Endodermal cell (in vitro differentiated cells): ENCODE data around the gene FRG2. TPM values are rescaled to one million over a fixed set of nuclear protein-coding genes. Genes with fewer than 3 reads are reported as not detected.

ENCODE experiments used
- DNase-seq: peaks from one replicate; pipeline ENCODE4 v3.0.0-alpha.2; 2017
- H3K27ac ChIP-seq: 2 replicates; pipeline ENCODE4 v1.5.1; 2013; ENCODE audit warnings: mild to moderate bottlenecking, low read depth, low read length, moderate library complexity
- H3K27me3 ChIP-seq: 2 replicates; pipeline ENCODE4 v1.6.1; 2013; ENCODE audit warnings: mild to moderate bottlenecking, low read length, moderate library complexity; ENCODE audit not compliant: insufficient read depth, control insufficient read depth, poor library complexity, severe bottlenecking
- H3K36me3 ChIP-seq: 2 replicates; pipeline ENCODE4 v1.7.0; 2013; ENCODE audit warnings: mild to moderate bottlenecking, low read length, moderate library complexity; ENCODE audit not compliant: control insufficient read depth, insufficient read depth
- H3K4me1 ChIP-seq: one replicate; pipeline ENCODE4 v1.7.0; 2013; ENCODE audit warnings: low read length; ENCODE audit not compliant: control insufficient read depth, insufficient read depth
- H3K4me3 ChIP-seq: 2 replicates; pipeline ENCODE4 v1.5.1; 2013; ENCODE audit warnings: mild to moderate bottlenecking, low read length, moderate library complexity
- H3K9ac ChIP-seq: 2 replicates; pipeline ENCODE4 v1.6.1; 2013; ENCODE audit warnings: mild to moderate bottlenecking, low read length, moderate library complexity; ENCODE audit not compliant: poor library complexity, severe bottlenecking; ENCODE audit errors: extremely low read depth
- H3K9me3 ChIP-seq: 2 replicates; pipeline ENCODE4 v1.6.1; 2013; ENCODE audit warnings: mild to moderate bottlenecking, low read length, moderate library complexity; ENCODE audit not compliant: control insufficient read depth
- H3K27ac Mint-ChIP-seq: 2 replicates; pipeline ENCODE4 v1.8.0; 2020; ENCODE audit warnings: mixed read lengths
- H3K27me3 Mint-ChIP-seq: 2 replicates; pipeline ENCODE4 v1.8.0; 2021; ENCODE audit warnings: mild to moderate bottlenecking, mixed read lengths; ENCODE audit not compliant: insufficient read depth
- H3K36me3 Mint-ChIP-seq: 2 replicates; pipeline ENCODE4 v1.8.0; 2020; ENCODE audit warnings: low read depth, mixed read lengths
- H3K4me1 Mint-ChIP-seq: 2 replicates; pipeline ENCODE4 v1.8.0; 2020; ENCODE audit warnings: mixed read lengths
- H3K4me3 Mint-ChIP-seq: 2 replicates; pipeline ENCODE4 v1.8.0; 2020; ENCODE audit warnings: mild to moderate bottlenecking, moderate library complexity, mixed read lengths
- H3K9me3 Mint-ChIP-seq: 2 replicates; pipeline ENCODE4 v1.8.0; 2020; ENCODE audit warnings: mild to moderate bottlenecking, mixed read lengths
- WGBS, 2 experiments: methylation state at CpG; one replicate each; pipeline versions ENCODE4 v1.1.5 to v1.1.7; 2013; ENCODE audit warnings: missing lambda C conversion rate in 2 of 2, mixed read lengths in 1 of 2; ENCODE audit not compliant: insufficient coverage in 1 of 2, insufficient read length in 1 of 2; 5-methylcytosine and 5-hydroxymethylcytosine counted together
- total RNA-seq, 2 donors: library from RNA; stranded (reverse); fragmentation: NEBNext Ultra II Directional in 1 of 2; extraction: Animal tissue kit (Norgen Biotek cat#: 25700) in 1 of 2; gene quantifications; 2 replicates in 1 of 2; 3 replicates in 1 of 2; pipeline ENCODE4 v1.2.1, GENCODE V29; 2021
- TF ChIP-seq, protein P1 (sequence below): fragments of 200-600 bp; sonication (generic); conservative IDR thresholded peaks from 2 replicates; pipeline ENCODE4 v1.5.0; 2021; ENCODE audit warnings: antibody characterized with exemption, mild to moderate bottlenecking

The FRG2 gene
- total RNA-seq, 2 donors from 2014 or later = not detected

DNA sequence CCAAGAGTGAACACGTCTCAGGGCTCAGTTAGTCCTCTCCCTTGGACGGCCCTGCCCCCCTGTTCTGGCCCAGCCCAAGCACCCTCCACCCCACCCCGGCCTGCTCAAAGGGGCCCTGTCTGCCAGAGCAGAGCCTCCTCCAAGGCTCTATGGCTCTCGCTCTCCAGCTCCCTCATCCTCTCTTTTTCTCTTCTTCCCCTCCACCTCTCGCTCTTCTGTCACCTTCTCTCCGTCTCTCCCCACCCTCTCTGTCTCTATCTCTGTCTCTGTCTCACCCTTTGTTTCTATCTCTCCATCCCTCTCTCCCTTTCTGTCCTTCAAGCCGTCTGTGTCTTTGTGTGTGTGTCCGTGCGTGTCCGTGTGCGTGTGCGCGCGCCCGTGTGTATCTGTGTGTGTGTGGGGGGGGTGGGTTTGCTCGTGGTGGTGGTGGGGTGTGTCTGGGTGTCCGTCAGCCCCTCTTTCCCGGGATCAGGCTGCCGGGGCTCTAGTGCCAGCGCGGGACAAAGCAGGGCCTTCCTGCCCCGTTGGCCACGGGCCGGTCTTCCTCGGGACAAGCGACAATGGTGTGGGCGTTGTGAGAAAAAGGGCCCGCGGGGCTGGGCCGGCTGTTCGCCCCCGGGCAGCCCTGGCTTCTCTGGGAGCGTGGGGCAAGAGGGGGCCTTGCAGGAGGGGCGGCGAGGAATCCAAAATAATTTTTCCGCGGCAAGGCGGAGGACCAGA lies 8.7 kb downstream of the FRG2 start:
- Mint-ChIP-seq H3K27me3 (peaks cover 2% of the 10 kb centered on the region), H3K4me1 (no peaks in the 10 kb centered on the region), H3K27ac (no peak overlapping the region), H3K4me3 (no peak overlapping the region), H3K9me3 (peaks cover 72% of the 10 kb centered on the region), H3K36me3 (peaks cover 11% of the 10 kb centered on the region)
- H3K9ac ChIP-seq = no peak overlapping the region
- TF ChIP-seq, protein P1, sequence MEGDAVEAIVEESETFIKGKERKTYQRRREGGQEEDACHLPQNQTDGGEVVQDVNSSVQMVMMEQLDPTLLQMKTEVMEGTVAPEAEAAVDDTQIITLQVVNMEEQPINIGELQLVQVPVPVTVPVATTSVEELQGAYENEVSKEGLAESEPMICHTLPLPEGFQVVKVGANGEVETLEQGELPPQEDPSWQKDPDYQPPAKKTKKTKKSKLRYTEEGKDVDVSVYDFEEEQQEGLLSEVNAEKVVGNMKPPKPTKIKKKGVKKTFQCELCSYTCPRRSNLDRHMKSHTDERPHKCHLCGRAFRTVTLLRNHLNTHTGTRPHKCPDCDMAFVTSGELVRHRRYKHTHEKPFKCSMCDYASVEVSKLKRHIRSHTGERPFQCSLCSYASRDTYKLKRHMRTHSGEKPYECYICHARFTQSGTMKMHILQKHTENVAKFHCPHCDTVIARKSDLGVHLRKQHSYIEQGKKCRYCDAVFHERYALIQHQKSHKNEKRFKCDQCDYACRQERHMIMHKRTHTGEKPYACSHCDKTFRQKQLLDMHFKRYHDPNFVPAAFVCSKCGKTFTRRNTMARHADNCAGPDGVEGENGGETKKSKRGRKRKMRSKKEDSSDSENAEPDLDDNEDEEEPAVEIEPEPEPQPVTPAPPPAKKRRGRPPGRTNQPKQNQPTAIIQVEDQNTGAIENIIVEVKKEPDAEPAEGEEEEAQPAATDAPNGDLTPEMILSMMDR = no peak
- whole genome bisulfite sequencing, 2 experiments = 82 to 83% methylated on average over 10 to 38 of the region's 38 CpGs
- no peaks in the 10 kb centered on the region for H3K27me3 ChIP-seq
- no peaks in the 10 kb centered on the region for H3K36me3 ChIP-seq
- DNase-seq = no peak
- H3K27ac ChIP-seq = no peak overlapping the region
- no peak overlapping the region for H3K4me3 ChIP-seq
- H3K9me3 ChIP-seq = no peaks in the 10 kb centered on the region
- H3K4me1 ChIP-seq = no peaks in the 10 kb centered on the region

DNA sequence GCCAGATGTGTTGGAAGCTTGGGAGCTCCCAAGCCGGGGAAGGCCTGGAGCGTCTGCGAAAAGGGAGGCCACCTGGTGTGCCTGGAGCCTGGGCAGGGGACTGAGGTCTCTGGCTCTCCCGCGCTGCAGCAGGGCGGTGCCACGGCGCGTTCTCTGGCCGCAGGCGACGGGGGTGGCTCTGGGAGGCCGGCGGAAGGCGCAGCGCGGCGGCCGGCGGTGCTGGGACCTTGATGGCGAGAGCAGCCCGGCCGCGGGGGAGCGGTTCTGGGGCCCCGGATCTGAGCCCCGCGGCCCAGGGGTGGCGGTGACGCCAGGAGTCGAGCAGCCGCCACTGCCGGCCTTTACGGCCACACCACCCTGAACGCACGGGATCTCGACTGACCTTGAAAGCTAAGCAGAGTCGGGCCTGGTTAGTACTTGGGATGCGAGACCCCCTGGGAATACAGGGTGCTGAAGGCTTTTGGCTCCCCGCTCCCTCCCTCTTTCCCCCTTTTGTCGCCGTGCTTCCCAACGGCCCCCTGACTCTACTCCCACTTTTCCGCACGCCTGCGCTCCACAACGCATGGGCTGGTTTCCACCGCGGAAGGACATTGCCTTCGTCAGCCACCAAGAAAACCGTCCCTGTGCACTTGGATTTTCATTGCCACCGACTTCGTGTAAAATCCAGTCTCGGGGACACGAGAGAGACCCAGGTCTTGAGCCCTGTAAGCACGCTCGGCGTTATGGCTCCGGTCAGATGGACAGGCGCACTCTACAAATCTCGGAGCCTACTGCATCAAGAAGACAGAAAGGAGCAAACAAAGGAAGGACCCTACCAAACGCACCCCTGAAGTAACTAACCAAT lies 9.5 kb downstream of the FRG2 start:
- Histone ChIP-seq H3K4me3 (no peak overlapping the region), H3K9me3 (peaks cover 2% of the 10 kb centered on the region), H3K9ac (no peak overlapping the region), H3K36me3 (no peaks in the 10 kb centered on the region), H3K27ac (no peak overlapping the region), H3K27me3 (no peaks in the 10 kb centered on the region), H3K4me1 (no peaks in the 10 kb centered on the region)
- Mint-ChIP-seq H3K4me1 (no peaks in the 10 kb centered on the region), H3K4me3 (no peak overlapping the region), H3K27ac (no peak overlapping the region), H3K36me3 (peaks cover 11% of the 10 kb centered on the region), H3K9me3 (peaks cover 78% of the 10 kb centered on the region), H3K27me3 (peaks cover 2% of the 10 kb centered on the region)
- 90 to 91% methylated on average over 26 to 61 of the region's 62 CpGs for WGBS, 2 experiments
- peak; percentile 54 for DNase-seq
- TF ChIP-seq, protein P1 = no peak

GRCh38 chr4:190016369-190017289 lies 10.4 kb downstream of the FRG2 start:
- H3K4me1 ChIP-seq = no peaks in the 10 kb centered on the region
- Mint-ChIP-seq H3K4me1 (no peaks in the 10 kb centered on the region), H3K27ac (no peak overlapping the region), H3K27me3 (peaks cover 2% of the 10 kb centered on the region), H3K4me3 (no peak overlapping the region), H3K9me3 (peaks cover 83% of the 10 kb centered on the region), H3K36me3 (peaks cover 11% of the 10 kb centered on the region)
- TF ChIP-seq, protein P1 = no peak
- no peak for DNase-seq
- peaks cover 5% of the 10 kb centered on the region for H3K9me3 ChIP-seq
- 79 to 89% methylated on average over 10 to 43 of the region's 43 CpGs for WGBS, 2 experiments
- H3K27me3 ChIP-seq = no peaks in the 10 kb centered on the region
- H3K27ac ChIP-seq = no peak overlapping the region
- H3K9ac ChIP-seq = no peak overlapping the region
- no peaks in the 10 kb centered on the region for H3K36me3 ChIP-seq
- no peak overlapping the region for H3K4me3 ChIP-seq
